ENCODE data around the gene RPA1. TPM values are rescaled to one million over a fixed set of nuclear protein-coding genes. Genes with fewer than 3 reads are reported as not detected.

Gene RPA1
- total RNA-seq, 4 donors from 2014 or later, result 24.0 to 37.2 (median 26.4) TPM

DNA sequence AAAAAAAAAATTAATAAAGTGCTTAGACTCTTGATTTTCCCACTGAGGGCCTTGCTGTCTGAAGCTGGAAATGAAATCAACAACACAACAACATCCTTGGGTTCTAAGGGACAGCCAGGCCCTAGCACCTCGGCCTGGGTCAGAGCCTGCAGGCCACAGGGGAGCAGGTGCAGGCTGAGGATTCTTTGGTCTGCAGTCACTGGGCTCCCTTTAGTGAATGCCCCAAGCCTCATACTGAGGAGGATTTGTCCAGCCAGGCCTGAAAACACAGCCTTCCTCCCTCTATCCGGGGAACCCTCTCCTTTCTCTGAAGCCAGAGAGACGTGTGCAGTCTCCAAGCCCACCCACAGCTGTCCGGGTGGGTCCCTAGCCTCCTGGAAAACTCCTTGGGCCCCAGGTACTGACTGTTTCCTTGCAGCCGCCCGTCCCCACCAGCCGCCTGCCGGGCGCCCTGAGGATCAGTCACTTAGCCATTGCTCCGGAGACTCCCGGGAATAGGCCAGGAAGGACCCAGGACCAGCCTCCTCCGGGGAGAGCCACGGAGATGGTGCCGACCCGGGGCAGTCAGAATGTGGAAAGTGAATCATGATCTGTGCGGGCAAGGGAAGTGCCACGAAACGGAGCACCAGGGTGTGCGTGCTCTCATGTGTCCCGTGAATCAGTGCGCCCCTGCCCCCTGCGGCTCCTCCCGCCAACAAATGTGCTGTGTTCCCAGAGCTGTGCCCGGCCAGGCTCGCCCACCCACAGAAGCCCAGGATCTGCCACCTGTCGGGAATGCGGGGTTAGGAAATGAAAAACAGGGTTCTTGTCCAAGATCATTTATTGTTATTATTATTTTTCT is 104.3 kb downstream of the RPA1 start:
- H3K36me3 ChIP-seq, result no peaks in the 10 kb centered on the region
- no peaks in the 10 kb centered on the region for H3K27me3 ChIP-seq
- intact Hi-C loops (cut with DNase I), result no loop called here
- H3K9me3 ChIP-seq, result no peaks in the 10 kb centered on the region
- no peak overlapping the region for H3K4me3 ChIP-seq (replicated peaks in 1 of 3)
- peaks cover 3 to 4% of the 10 kb centered on the region in 2 donors for H3K4me1 ChIP-seq
- 92 to 94% methylated on average over 13 to 25 of the region's 27 CpGs for WGBS, 2 donors
- no peak overlapping the region for H3K27ac ChIP-seq
- no peak for TF ChIP-seq POLR2A (IDR thresholded peaks at IDR 0.05)
- TF ChIP-seq, protein P1, sequence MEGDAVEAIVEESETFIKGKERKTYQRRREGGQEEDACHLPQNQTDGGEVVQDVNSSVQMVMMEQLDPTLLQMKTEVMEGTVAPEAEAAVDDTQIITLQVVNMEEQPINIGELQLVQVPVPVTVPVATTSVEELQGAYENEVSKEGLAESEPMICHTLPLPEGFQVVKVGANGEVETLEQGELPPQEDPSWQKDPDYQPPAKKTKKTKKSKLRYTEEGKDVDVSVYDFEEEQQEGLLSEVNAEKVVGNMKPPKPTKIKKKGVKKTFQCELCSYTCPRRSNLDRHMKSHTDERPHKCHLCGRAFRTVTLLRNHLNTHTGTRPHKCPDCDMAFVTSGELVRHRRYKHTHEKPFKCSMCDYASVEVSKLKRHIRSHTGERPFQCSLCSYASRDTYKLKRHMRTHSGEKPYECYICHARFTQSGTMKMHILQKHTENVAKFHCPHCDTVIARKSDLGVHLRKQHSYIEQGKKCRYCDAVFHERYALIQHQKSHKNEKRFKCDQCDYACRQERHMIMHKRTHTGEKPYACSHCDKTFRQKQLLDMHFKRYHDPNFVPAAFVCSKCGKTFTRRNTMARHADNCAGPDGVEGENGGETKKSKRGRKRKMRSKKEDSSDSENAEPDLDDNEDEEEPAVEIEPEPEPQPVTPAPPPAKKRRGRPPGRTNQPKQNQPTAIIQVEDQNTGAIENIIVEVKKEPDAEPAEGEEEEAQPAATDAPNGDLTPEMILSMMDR (IDR thresholded peaks at IDR 0.05), result no peak
- DNase-seq, result no peak

GRCh38 chr17:1934901-1935300 is 105.1 kb downstream of the RPA1 start:
- H3K9me3 ChIP-seq, result no peaks in the 10 kb centered on the region
- no peak for TF ChIP-seq POLR2A (IDR thresholded peaks at IDR 0.05)
- TF ChIP-seq, protein P1 (IDR thresholded peaks at IDR 0.05), result no peak
- no peak overlapping the region for H3K4me3 ChIP-seq (replicated peaks in 1 of 3)
- no peaks in the 10 kb centered on the region for H3K27me3 ChIP-seq
- WGBS, 2 donors, result 80 to 87% methylated on average over 16 to 17 of the region's 17 CpGs
- H3K27ac ChIP-seq, result no peak overlapping the region
- no peak for DNase-seq
- H3K36me3 ChIP-seq, result no peaks in the 10 kb centered on the region
- intact Hi-C loops (cut with DNase I), result no loop called here
- H3K4me1 ChIP-seq, result peaks cover 3 to 4% of the 10 kb centered on the region in 2 donors

DNA sequence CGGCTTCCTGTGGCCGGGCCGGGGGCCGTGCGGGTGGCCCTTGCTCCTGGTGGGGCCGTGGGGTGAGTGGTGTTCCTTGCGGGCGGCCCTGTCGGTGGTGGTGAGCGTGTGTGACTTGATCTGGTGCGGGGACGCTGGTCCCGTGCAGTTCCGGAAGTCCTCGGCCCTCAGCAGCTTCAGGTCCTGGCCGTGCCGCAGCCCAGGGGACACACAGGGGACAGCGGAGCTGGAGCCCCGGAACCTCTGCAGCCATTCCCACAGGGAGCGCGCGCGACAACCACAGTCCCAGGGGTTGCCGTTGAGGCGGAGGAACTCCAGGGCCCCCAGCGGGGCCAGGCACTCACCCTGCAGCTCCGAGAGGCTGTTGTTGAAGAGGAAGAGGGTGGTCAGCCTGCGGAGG is 107.0 kb downstream of the RPA1 start:
- no peaks in the 10 kb centered on the region for H3K27me3 ChIP-seq
- no peak overlapping the region for H3K27ac ChIP-seq
- intact Hi-C loops (cut with DNase I), result no loop called here
- peaks cover 3 to 4% of the 10 kb centered on the region in 2 donors for H3K4me1 ChIP-seq
- no peaks in the 10 kb centered on the region for H3K9me3 ChIP-seq
- H3K36me3 ChIP-seq, result no peaks in the 10 kb centered on the region
- 95% methylated on average over 8 of the region's 28 CpGs; no CpG with 5 or more reads in 1 of the 2 donors for WGBS, 2 donors
- TF ChIP-seq POLR2A (IDR thresholded peaks at IDR 0.05), result no peak
- TF ChIP-seq, protein P1 (IDR thresholded peaks at IDR 0.05), result no peak
- DNase-seq, result no peak
- no peak overlapping the region for H3K4me3 ChIP-seq (replicated peaks in 1 of 3)

DNA sequence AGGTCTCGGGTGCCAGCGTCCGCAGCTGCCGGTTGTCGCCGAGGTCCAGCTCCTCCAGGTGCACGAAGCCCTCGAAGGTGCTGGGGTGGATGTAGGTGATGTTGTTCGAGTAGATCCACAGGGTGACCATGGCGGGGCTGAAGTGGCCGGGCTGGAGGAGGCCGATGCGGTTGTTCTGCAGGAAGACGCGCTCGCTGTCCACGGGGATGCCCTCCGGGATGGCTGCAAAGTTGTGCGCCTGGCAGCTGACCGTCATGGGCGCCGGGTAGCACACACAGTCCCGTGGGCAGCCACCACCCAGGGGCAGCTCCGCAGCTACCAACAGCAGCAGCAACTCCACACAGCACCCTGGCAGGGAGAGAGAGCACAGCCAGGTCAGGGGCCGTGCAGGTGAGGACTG is 107.7 kb downstream of the RPA1 start:
- WGBS, 2 donors, result 93 to 98% methylated on average over 16 to 25 of the region's 25 CpGs
- TF ChIP-seq, protein P1 (IDR thresholded peaks at IDR 0.05), result no peak
- TF ChIP-seq POLR2A (IDR thresholded peaks at IDR 0.05), result no peak
- Histone ChIP-seq H3K27ac (no peak overlapping the region), H3K9me3 (no peaks in the 10 kb centered on the region), H3K4me1 (no peaks in the 10 kb centered on the region), H3K27me3 (no peaks in the 10 kb centered on the region), H3K4me3 (replicated peaks in 1 of 3) (no peak overlapping the region), H3K36me3 (no peaks in the 10 kb centered on the region)
- DNase-seq, result no peak
- intact Hi-C loops (cut with DNase I), result no loop called here
